HG02943 (cell line): ENCODE results near the gene FAM98B.

Source experiments
- ATAC-seq: cut with Tn5 transposase; IDR thresholded peaks from one replicate; pipeline ENCODE4 v1.9.1; 2021; ENCODE audit warnings: mild to moderate bottlenecking, low read depth, moderate library complexity; ENCODE audit not compliant: unreplicated experiment

FAM98B gene

GRCh38 chr15:38504680-38505467 lies 50.9 kb downstream of the FAM98B start:
- no peak for ATAC-seq

DNA sequence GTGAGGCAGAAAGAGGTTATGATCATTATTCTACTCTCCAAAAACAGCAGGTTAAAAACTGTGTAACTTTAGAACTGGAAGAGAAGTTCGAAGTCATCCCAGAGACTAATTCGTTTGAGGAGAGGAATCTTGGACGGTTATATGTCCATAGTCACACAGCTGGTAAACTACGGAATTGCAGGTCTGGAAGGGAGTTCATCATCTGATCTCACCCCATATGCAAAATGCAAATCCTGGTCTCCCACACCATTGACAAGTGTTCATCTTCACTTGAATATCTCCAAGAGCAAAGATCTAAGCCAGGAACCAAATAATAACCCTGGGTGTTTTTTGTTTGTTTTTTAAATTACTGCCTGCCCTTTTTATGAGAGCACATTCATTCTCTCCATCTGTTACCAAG lies 53.1 kb downstream of the FAM98B start:
- ATAC-seq, result no peak

GRCh38 chr15:38507570-38507969 lies 53.6 kb downstream of the FAM98B start:
- no peak for ATAC-seq

DNA sequence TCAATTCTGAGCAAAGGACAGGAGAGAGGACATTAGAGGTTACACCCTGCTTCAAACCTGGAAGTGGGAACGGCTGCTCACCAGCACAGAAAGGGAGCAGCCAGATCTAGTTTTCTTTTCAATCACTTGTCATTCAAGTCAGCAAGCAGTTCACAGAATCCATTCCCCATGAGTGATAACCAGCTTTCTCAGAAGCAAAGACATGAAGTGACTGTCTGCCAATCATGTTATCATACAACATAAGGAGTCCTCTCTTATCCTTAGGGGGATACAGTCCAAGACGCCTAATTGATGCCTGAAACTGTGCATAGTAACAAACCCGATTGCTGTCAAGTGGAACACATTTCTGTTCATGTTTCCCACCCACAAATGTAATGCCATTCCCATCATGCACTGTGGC lies 54.7 kb downstream of the FAM98B start:
- ATAC-seq, result no peak

DNA sequence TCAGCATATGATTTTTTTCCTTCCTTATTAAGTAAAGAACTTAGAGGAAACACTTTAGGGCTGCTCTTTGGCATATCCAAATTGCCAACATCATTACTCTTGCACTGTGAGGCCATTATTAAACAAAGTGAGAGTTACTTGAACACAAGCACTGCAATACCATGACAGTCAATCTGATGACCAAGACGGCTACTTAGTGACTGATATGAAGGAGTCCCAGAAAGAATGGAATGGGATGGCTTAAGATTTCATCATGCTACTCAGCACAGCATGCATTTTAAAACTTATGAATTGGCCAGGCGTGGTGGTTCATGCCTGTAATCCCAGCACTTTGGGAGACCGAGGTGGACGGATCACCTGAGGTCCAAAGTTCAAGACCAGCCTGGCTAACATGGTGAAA lies 55.2 kb downstream of the FAM98B start:
- no peak for ATAC-seq

- no peak for ATAC-seq
These were observed 59.0 kb downstream of the FAM98B start for GRCh38 chr15:38512901-38513300.

DNA sequence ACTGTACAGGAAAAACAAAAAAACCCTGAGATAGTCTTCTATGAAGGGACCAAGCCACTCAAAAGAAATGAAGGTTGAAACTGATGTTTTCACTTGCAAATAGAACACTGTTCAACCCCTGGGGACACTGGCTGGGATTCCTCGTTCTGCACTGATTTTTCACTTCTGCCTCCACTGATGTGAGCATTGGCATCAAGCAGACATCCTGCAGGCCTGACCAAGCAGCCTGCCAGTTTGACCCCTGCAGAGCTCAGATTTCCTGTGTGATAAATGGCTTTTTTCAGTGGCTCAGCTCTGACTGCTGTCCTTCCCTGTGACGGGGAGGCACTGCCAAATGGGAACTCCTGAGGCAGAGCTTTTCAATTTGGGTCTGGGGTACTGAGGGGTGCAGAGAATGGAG lies 60.7 kb downstream of the FAM98B start:
- ATAC-seq, result no peak

- ATAC-seq, result no peak
These were observed 62.7 kb downstream of the FAM98B start for GRCh38 chr15:38516626-38517025.

- no peak for ATAC-seq
These were observed 63.5 kb downstream of the FAM98B start for GRCh38 chr15:38517312-38517975.

GRCh38 chr15:38518084-38518483 lies 64.2 kb downstream of the FAM98B start:
- no peak for ATAC-seq

GRCh38 chr15:38520035-38520434 lies 66.1 kb downstream of the FAM98B start:
- no peak for ATAC-seq

GRCh38 chr15:38521316-38521715 lies 67.4 kb downstream of the FAM98B start:
- no peak for ATAC-seq

DNA sequence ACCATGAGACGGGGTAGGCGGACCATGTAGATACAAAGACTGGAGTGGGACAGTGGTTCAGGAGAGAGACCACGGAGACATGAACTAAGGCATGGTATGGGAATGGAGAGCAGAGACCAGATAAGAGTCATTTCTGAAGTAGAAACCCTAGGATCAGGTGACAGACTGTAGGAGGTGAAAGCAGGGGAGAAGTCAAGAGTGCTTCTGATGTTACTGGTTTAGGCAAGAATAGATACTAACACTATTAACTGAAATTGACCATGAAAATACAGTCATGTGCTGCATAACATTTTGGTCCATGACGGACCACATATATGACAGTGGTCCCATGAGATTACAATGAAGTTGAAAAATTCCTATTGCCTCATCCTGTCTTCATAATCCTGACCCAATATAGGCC lies 69.0 kb downstream of the FAM98B start:
- no peak for ATAC-seq

DNA sequence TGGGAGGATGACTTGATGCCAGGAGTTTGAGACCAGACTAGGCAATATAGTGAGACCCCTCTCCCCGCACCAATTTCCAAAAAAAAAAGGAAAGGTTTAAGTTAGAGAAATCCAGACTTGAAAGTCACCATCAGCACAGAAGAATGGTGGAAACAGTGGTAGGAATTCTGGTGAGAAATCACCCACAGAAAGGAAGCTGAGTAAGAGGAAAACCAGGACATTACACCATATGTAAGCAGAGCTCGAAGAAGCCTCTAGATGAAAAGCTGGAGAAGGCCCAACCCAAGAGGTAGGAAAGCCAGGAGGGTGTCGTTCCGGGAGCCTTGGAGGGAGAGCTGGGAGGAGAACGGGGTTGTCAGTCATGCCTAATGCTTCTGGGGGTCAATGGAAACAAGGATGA lies 70.2 kb downstream of the FAM98B start:
- no peak for ATAC-seq

DNA sequence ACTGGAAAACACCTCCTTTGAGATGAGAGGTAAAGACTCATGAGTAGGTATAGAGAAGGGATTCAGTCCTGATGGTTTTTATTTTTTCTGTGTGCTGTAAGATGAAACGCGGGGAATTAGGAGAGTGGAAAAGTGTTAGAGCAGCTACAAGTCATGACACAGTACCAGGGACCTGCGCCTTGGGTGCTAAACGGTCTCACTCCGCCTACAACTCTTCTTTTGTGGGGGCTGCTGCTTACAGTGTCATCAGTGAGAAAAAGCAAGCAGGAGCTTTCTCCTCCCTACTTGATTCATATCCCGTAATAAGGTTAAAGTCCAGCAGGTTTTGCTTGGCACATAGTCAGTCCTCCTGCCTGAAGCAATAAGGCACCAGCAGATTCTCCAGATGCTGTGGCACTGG lies 71.6 kb downstream of the FAM98B start:
- no peak for ATAC-seq

GRCh38 chr15:38526158-38526557 lies 72.2 kb downstream of the FAM98B start:
- ATAC-seq, result no peak

DNA sequence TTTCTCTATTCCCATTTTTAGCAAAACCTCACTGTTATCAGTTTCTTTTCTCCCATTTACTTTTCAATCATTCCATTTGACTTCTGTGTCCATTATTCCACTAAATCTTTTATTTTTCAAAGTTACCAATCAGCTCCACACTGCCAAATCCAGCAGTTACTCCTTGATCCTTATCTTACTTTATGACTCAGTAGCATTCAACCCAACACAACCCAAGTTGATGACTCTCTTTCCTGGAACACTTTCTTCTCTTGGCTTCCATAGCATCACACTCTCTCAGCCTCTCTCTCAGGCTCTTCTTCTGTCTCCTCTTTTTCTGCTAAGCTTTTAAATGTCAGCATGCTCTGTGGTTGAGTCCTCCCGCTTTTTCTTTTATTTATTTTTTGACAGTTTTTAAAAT lies 74.4 kb downstream of the FAM98B start:
- ATAC-seq, result no peak

DNA sequence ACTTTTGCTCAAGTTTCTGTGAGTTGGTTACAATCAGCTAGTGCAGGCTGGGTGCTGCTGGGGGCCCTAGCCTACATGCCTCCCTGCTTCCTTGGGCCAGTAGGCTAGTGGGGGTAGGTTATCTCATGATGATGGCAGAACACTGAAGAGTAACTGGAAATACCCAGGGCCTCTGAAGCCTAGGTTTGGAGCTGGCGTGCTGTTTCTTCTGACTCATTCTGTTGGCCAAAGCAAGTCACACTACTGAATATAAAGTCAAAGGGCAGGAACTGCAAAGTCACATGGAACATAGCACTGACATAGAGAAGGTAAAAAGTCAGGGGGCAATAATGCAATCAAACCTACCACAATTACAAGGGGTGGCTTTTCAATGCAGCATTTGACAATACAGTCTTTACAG lies 76.2 kb downstream of the FAM98B start:
- no peak for ATAC-seq

DNA sequence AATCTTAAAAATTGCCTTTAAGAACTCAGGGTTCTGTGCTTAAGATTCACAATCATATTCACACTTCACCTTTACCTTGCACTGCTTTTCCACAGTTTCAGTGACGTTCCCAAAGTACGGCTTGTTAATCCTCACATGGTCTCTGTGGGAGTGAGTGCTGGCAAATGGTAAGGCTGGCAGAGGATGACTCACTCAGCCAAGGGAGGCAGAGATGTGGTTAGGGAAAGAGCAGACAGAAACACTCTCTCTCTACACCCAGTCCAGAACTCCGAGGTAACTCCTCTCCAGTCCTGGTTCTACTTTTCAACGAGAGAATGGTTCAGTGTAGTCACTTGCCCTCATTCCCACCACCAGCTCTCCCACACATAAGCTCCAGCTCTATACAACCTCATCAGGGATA lies 77.6 kb downstream of the FAM98B start:
- no peak for ATAC-seq

DNA sequence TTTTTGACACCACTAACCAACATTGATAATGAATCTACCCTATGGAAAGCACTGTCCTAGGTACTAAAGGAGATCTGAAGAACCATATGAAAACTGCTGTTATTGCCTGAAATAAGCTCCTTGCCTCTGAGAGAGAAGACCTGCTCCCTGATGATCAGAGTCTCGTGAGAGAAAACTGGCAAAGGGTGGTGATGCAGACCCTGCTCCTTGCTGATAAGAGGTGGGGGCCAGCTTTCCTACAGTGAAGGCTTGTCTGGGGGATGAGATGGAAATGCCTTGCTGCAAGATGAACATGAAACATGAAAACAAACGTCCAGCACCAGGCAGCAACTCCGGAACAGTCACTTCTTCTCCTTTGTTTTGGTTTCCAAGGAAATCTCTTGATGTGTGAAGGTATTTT lies 78.8 kb downstream of the FAM98B start:
- no peak for ATAC-seq

- no peak for ATAC-seq
These were observed 79.5 kb downstream of the FAM98B start for GRCh38 chr15:38533416-38533915.

DNA sequence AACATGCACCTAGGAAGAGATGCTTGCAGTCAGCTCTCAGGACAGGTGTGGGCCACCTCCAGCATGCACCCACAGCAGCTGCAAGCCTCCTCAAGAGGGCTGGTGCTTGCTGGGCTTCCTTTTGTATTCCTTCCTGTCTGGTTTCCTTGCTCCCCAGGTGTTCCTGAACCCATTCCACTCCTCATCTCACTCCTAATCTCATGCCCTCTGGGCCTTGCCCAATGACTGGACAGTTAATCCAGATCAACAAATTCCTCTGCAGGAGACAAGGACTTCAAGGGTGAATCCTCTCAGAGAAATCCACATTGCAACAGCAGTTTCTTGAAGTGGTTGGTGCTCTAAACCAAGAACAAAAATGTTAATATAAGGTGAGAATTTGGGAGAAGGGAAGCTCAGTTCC lies 80.0 kb downstream of the FAM98B start:
- ATAC-seq, result no peak
